GM23248 (cell line): ENCODE results near the gene TTC9C. TPM values are rescaled to one million over a fixed set of nuclear protein-coding genes. Genes with fewer than 3 reads are reported as not detected.
A peak's percentile ranks its signal among the peaks of the same experiment; 100 is the strongest.
"Not testable (repeated sequence)": the region's sequence is repeated elsewhere in the genome, so short reads cannot be mapped to it uniquely, and the experiment has no call there.

Source experiments
- DNase-seq: peaks from one replicate; pipeline ENCODE4 v3.0.0-alpha.2; 2015
- H2AFZ ChIP-seq: fragments of 200-600 bp; sonication (generic); 2 replicates; pipeline ENCODE4 v1.6.1; 2016; ENCODE audit warnings: antibody characterized with exemption
- H3F3A ChIP-seq: fragments of 200-600 bp; sonication (generic); 2 replicates; pipeline ENCODE4 v1.6.1; 2016; ENCODE audit warnings: mild to moderate bottlenecking, antibody characterized with exemption, mixed run types; ENCODE audit not compliant: insufficient read depth
- H3K27ac ChIP-seq: fragments of 200-600 bp; sonication (generic); 2 replicates; pipeline ENCODE4 v1.5.1; 2016; ENCODE audit warnings: mild to moderate bottlenecking
- H3K27me3 ChIP-seq: fragments of 200-600 bp; sonication (generic); replicated peaks from 2 replicates; pipeline ENCODE4 v1.6.1; 2016; ENCODE audit warnings: mild to moderate bottlenecking; ENCODE audit not compliant: insufficient read depth
- H3K36me3 ChIP-seq: fragments of 200-600 bp; sonication (generic); 2 replicates; pipeline ENCODE4 v1.6.1; 2016; ENCODE audit warnings: low read depth, mild to moderate bottlenecking
- H3K4me1 ChIP-seq: fragments of 200-600 bp; sonication (generic); 2 replicates; pipeline ENCODE4 v1.6.1; 2016; ENCODE audit warnings: mild to moderate bottlenecking; ENCODE audit not compliant: insufficient read depth
- H3K4me2 ChIP-seq: fragments of 200-600 bp; sonication (generic); one replicate; pipeline ENCODE4 v1.6.1; 2016; ENCODE audit warnings: mild to moderate bottlenecking; ENCODE audit not compliant: unreplicated experiment
- H3K4me3 ChIP-seq: fragments of 200-600 bp; sonication (generic); 2 replicates; pipeline ENCODE4 v1.5.1; 2016; ENCODE audit warnings: mild to moderate bottlenecking
- H3K79me2 ChIP-seq: fragments of 200-600 bp; sonication (generic); 2 replicates; pipeline ENCODE4 v1.6.1; 2016; ENCODE audit warnings: mild to moderate bottlenecking; ENCODE audit not compliant: insufficient read depth
- H3K9ac ChIP-seq: fragments of 200-600 bp; sonication (generic); 2 replicates; pipeline ENCODE4 v1.6.1; 2016; ENCODE audit warnings: mild to moderate bottlenecking
- H3K9me2 ChIP-seq: fragments of 200-600 bp; sonication (generic); 2 replicates; pipeline ENCODE4 v1.6.1; 2016; ENCODE audit warnings: mixed run types, mild to moderate bottlenecking, moderate library complexity; ENCODE audit not compliant: insufficient read depth
- H3K9me3 ChIP-seq: fragments of 200-600 bp; sonication (generic); one replicate; pipeline ENCODE4 v1.6.1; 2017; ENCODE audit warnings: low read depth
- H4K20me1 ChIP-seq: fragments of 200-600 bp; sonication (generic); 2 replicates; pipeline ENCODE4 v1.6.0; 2016; ENCODE audit not compliant: insufficient read depth
- EZH2 ChIP-seq: fragments of 200-600 bp; sonication (generic); IDR thresholded peaks from 2 replicates; pipeline ENCODE4 v1.6.1; 2018; ENCODE audit warnings: antibody characterized with exemption, mild to moderate bottlenecking; ENCODE audit not compliant: insufficient read depth, poor library complexity, severe bottlenecking
- EZH2phosphoT487 ChIP-seq: fragments of 200-600 bp; sonication (generic); IDR thresholded peaks from 2 replicates; pipeline ENCODE4 v1.6.1; 2018; ENCODE audit warnings: antibody characterized with exemption, moderate library complexity, mild to moderate bottlenecking, low read depth; ENCODE audit not compliant: insufficient read depth
- WGBS, 2 experiments: methylation state at CpG; one replicate each; pipeline ENCODE4 v1.1.6; 2015 to 2017; ENCODE audit warnings: low lambda C conversion rate in 2 of 2, low coverage in 1 of 2; ENCODE audit errors: missing lambda C conversion rate in 2 of 2; 5-methylcytosine and 5-hydroxymethylcytosine counted together
- in situ Hi-C: fragments of 300-500 bp; cut with MboI; formaldehyde crosslinking; loops from 2 replicates; pipeline ENCODE4 v1.15.0; 2020
- polyA plus RNA-seq: library from polyadenylated mRNA; unstranded; fragments of >200 nt; fragmentation: Nextera tagmentation; extraction: Ambion mirVana; gene quantifications from 2 replicates; pipeline ENCODE4 v1.2.1, GENCODE V29; 2016
- total RNA-seq: library from RNA; depleted of rRNA; stranded (reverse); fragments of >200 nt; shearing (Covaris generic); gene quantifications from 2 replicates; pipeline ENCODE4 v1.2.3, GENCODE V29; 2014

TTC9C gene
- total and polyA plus RNA-seq, 2 experiments from 2014 or later: 28.9 to 40.1 TPM

- Histone ChIP-seq H3K36me3 (no peaks in the 10 kb centered on the region), H3F3A (peaks cover 15% of the 10 kb centered on the region), H3K9me3 (no peaks in the 10 kb centered on the region), H3K9me2 (no peaks in the 10 kb centered on the region), H3K79me2 (peaks cover 13% of the 10 kb centered on the region), H3K27ac (no peak overlapping the region), H4K20me1 (no peaks in the 10 kb centered on the region), H3K9ac (no peak overlapping the region), H3K4me1 (peaks cover 10% of the 10 kb centered on the region), H3K27me3 (no peaks in the 10 kb centered on the region), H2AFZ (no peak overlapping the region), H3K4me2 (no peak overlapping the region), H3K4me3 (no peak overlapping the region)
- WGBS, 2 experiments: 84 to 89% methylated on average over 7 of the region's 7 CpGs
- TF ChIP-seq EZH2phosphoT487: no peak
- TF ChIP-seq EZH2: no peak
- DNase-seq: no peak
- in situ Hi-C loops: loop anchor here (25.0 kb wide), 1 partner anchor 295 kb away; no protein-coding TSS in a partner anchor
These were observed 45.8 kb upstream of the TTC9C start for GRCh38 chr11:62682518-62682917.

- TF ChIP-seq EZH2 (no peak), EZH2phosphoT487 (no peak)
- Histone ChIP-seq H3K9me2 (no peaks in the 10 kb centered on the region), H3K36me3 (no peaks in the 10 kb centered on the region), H3F3A (peaks cover 23% of the 10 kb centered on the region; the same call in 1 of the 2 replicates), H4K20me1 (no peaks in the 10 kb centered on the region), H2AFZ (peak overlapping the region; percentile 60), H3K4me1 (peaks cover 23% of the 10 kb centered on the region), H3K9me3 (no peaks in the 10 kb centered on the region), H3K27me3 (no peaks in the 10 kb centered on the region), H3K4me3 (peak overlapping the region; percentile 20), H3K9ac (peak overlapping the region; percentile 65), H3K4me2 (peak overlapping the region; percentile 65), H3K79me2 (no peaks in the 10 kb centered on the region), H3K27ac (no peak overlapping the region)
- 41 to 45% methylated on average over 65 to 72 of the region's 74 CpGs for WGBS, 2 experiments
- DNase-seq: no peak
- in situ Hi-C loops: loop anchor here (25.0 kb wide), 1 partner anchor 300 kb away; no protein-coding TSS in a partner anchor
These were observed 40.5 kb upstream of the TTC9C start for GRCh38 chr11:62687508-62688396.

- 6 to 14% methylated on average over 1 of the region's 1 CpG for WGBS, 2 experiments
- peak overlapping the region; percentile 20 for H3K4me3 ChIP-seq
- peaks cover 23% of the 10 kb centered on the region; the same call in 1 of the 2 replicates for H3F3A ChIP-seq
- H3K79me2 ChIP-seq: no peaks in the 10 kb centered on the region
- in situ Hi-C loops: loop anchor here (25.0 kb wide), 1 partner anchor 301 kb away; no protein-coding TSS in a partner anchor
- no peaks in the 10 kb centered on the region for H3K9me3 ChIP-seq
- H3K4me2 ChIP-seq: peak overlapping the region; percentile 65
- H4K20me1 ChIP-seq: no peaks in the 10 kb centered on the region
- peaks cover 7% of the 10 kb centered on the region; the same call in 1 of the 2 replicates for H3K36me3 ChIP-seq
- no peaks in the 10 kb centered on the region for H3K9me2 ChIP-seq
- TF ChIP-seq EZH2phosphoT487 (no peak), EZH2 (no peak)
- DNase-seq: peak; percentile 47
- peaks cover 23% of the 10 kb centered on the region for H3K4me1 ChIP-seq
- H3K27me3 ChIP-seq: no peaks in the 10 kb centered on the region
- peak overlapping the region; percentile 65 for H3K9ac ChIP-seq
- H2AFZ ChIP-seq: peak overlapping the region; percentile 60
- H3K27ac ChIP-seq: peak overlapping the region; percentile 68; the same call in 1 of the 2 replicates
These were observed 39.8 kb upstream of the TTC9C start for GRCh38 chr11:62688491-62688890.

- Histone ChIP-seq H3F3A (peaks cover 23% of the 10 kb centered on the region; the same call in 1 of the 2 replicates), H3K9me2 (no peaks in the 10 kb centered on the region), H3K4me2 (peak within 1 kb of the TSS; percentile 65), H3K4me3 (peak within 1 kb of the TSS; percentile 57), H3K79me2 (no peaks in the 10 kb centered on the region), H3K9ac (peak within 1 kb of the TSS; percentile 65), H3K36me3 (peaks cover 8% of the 10 kb centered on the region; the same call in 1 of the 2 replicates), H4K20me1 (no peaks in the 10 kb centered on the region), H3K9me3 (no peaks in the 10 kb centered on the region), H3K4me1 (peaks cover 26% of the 10 kb centered on the region), H3K27ac (peak within 1 kb of the TSS; percentile 68), H3K27me3 (no peaks in the 10 kb centered on the region), H2AFZ (peak within 1 kb of the TSS; percentile 60)
- 1 to 3% methylated on average over 11 of the region's 11 CpGs for WGBS, 2 experiments
- TF ChIP-seq EZH2phosphoT487 (no peak), EZH2 (no peak)
- in situ Hi-C loops: loop anchor here (25.0 kb wide), 1 partner anchor 302 kb away; no protein-coding TSS in a partner anchor
- DNase-seq: peak; percentile 94
These were observed 38.7 kb upstream of the TTC9C start, which contains the start of gene LRRN4CL for GRCh38 chr11:62689421-62690183. LRRN4CL (minus strand) TSS chr11:62689530; CDS start chr11:62688508, 1,022 bp downstream.

- in situ Hi-C loops: loop anchor here (25.0 kb wide), 1 partner anchor 306 kb away; no protein-coding TSS in a partner anchor
These were observed 34.7 kb upstream of the TTC9C start for GRCh38 chr11:62693624-62694023.

More at GRCh38 chr11:62693624-62694023, 34.7 kb upstream of the TTC9C start:
- not testable (repeated sequence) for H3K27ac ChIP-seq, H2AFZ ChIP-seq, H4K20me1 ChIP-seq, H3K9me2 ChIP-seq, H3K36me3 ChIP-seq, H3K4me3 ChIP-seq, H3K9me3 ChIP-seq, H3K27me3 ChIP-seq, DNase-seq, H3K9ac ChIP-seq, H3K79me2 ChIP-seq, H3K4me2 ChIP-seq
- WGBS, 2 experiments: 90 to 100% methylated on average over 1 to 4 of the region's 4 CpGs
- Histone ChIP-seq H3K4me1 (peaks cover 26% of the 10 kb centered on the region), H3F3A (peaks cover 23% of the 10 kb centered on the region; the same call in 1 of the 2 replicates)
